ENCODE measurements around the gene RTTN. TPM values are rescaled to one million over a fixed set of nuclear protein-coding genes. Genes with fewer than 3 reads are reported as not detected.

RTTN gene
- total RNA-seq, 1 donor from 2014 or later: 9.5 TPM

- no peak for DNase-seq (ENCODE audit: low spot score in 2 of 2)
- H3K9me3 ChIP-seq: no peaks in the 10 kb centered on the region
- H3K4me1 ChIP-seq: no peaks in the 10 kb centered on the region
- H3K27ac ChIP-seq: no peak overlapping the region
- TF ChIP-seq CTCF (IDR thresholded peaks at IDR 0.05): no peak
- intact Hi-C loops (cut with DNase I): no loop called here
- no peak overlapping the region for H3K4me3 ChIP-seq
- peaks cover 13 to 58% of the 10 kb centered on the region in 2 donors for H3K36me3 ChIP-seq
- H3K27me3 ChIP-seq: no peaks in the 10 kb centered on the region
Observed at GRCh38 chr18:70190529-70190928, 15.0 kb downstream of the RTTN start.

GRCh38 chr18:70188113-70188512, 17.4 kb downstream of the RTTN start:
- H3K4me3 ChIP-seq: no peak overlapping the region
- peaks cover 14 to 50% of the 10 kb centered on the region in 2 donors for H3K36me3 ChIP-seq

GRCh38 chr18:70183441-70183840, 22.0 kb downstream of the RTTN start:
- TF ChIP-seq CTCF (IDR thresholded peaks at IDR 0.05): no peak

More at GRCh38 chr18:70188113-70188512, 17.4 kb downstream of the RTTN start:
- no peak overlapping the region for H3K27ac ChIP-seq
- H3K9me3 ChIP-seq: no peaks in the 10 kb centered on the region
- DNase-seq (ENCODE audit: low spot score in 2 of 2): no peak
- TF ChIP-seq CTCF (IDR thresholded peaks at IDR 0.05): no peak
- no peaks in the 10 kb centered on the region for H3K27me3 ChIP-seq
- intact Hi-C loops (cut with DNase I): loop anchor here (10.0 kb wide), 1 partner anchor 143 kb away; no protein-coding TSS in a partner anchor
- no peaks in the 10 kb centered on the region for H3K4me1 ChIP-seq

GRCh38 chr18:70182548-70182947, 22.9 kb downstream of the RTTN start:
- Histone ChIP-seq H3K4me1 (peaks cover 0 to 3% of the 10 kb centered on the region in 2 donors), H3K9me3 (no peaks in the 10 kb centered on the region), H3K27me3 (no peaks in the 10 kb centered on the region), H3K27ac (no peak overlapping the region), H3K36me3 (peaks cover 10% of the 10 kb centered on the region in 2 donors), H3K4me3 (no peak overlapping the region)
- TF ChIP-seq CTCF (IDR thresholded peaks at IDR 0.05): no peak
- DNase-seq (ENCODE audit: low spot score in 2 of 2): no peak
- intact Hi-C loops (cut with DNase I): loop anchor here (10.0 kb wide), 1 partner anchor 138 kb away; no protein-coding TSS in a partner anchor

More at GRCh38 chr18:70183441-70183840, 22.0 kb downstream of the RTTN start:
- H3K4me3 ChIP-seq: no peak overlapping the region
- H3K9me3 ChIP-seq: no peaks in the 10 kb centered on the region
- H3K4me1 ChIP-seq: peaks cover 0 to 3% of the 10 kb centered on the region in 2 donors
- no peak overlapping the region for H3K27ac ChIP-seq
- intact Hi-C loops (cut with DNase I): loop anchor here (10.0 kb wide), 1 partner anchor 139 kb away; no protein-coding TSS in a partner anchor
- no peak for DNase-seq (ENCODE audit: low spot score in 2 of 2)
- no peaks in the 10 kb centered on the region for H3K27me3 ChIP-seq
- H3K36me3 ChIP-seq: peaks cover 13 to 18% of the 10 kb centered on the region in 2 donors

- peaks cover 0 to 3% of the 10 kb centered on the region in 2 donors for H3K4me1 ChIP-seq
- TF ChIP-seq CTCF (IDR thresholded peaks at IDR 0.05): no peak
- no peak for DNase-seq (ENCODE audit: low spot score in 2 of 2)
- H3K27me3 ChIP-seq: no peaks in the 10 kb centered on the region
- H3K9me3 ChIP-seq: no peaks in the 10 kb centered on the region
- peak overlapping the region in 1 of 2 donors; percentile 47 for H3K27ac ChIP-seq
- H3K4me3 ChIP-seq: no peak overlapping the region
- H3K36me3 ChIP-seq: peaks cover 3 to 9% of the 10 kb centered on the region in 2 donors
- intact Hi-C loops (cut with DNase I): loop anchor here (10.0 kb wide), 1 partner anchor 137 kb away; no protein-coding TSS in a partner anchor
Observed at GRCh38 chr18:70181725-70182124, 23.8 kb downstream of the RTTN start.
